Measurements from ENCODE around the gene ZNF609. TPM values are rescaled to one million over a fixed set of nuclear protein-coding genes. Genes with fewer than 3 reads are reported as not detected.
"Not testable (repeated sequence)": the region's sequence is repeated elsewhere in the genome, so short reads cannot be mapped to it uniquely, and the experiment has no call there.

ZNF609 gene
- polyA plus RNA-seq, 2 of the 4 experiments (the other 2 are of a cell fraction), result 19.6 to 39.9 TPM

DNA sequence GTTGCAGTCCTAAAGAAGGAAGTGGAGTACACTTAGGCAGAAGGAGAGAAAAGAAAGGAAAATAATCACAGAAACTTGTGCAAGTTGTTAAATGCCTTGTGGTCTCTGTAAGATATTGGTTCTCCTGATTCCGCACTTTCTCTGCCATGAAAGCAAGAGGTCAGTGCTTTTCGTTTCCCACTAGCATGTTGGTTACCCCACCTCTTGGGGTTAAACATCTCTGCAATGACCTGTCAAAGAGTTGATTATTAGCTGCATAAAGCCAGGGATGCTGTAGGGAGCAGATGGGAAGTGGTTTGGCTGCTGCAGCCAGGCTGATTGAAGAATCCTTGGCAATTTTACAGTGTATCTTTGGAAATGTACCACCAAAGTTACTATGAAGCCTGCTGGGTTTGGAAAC, 33.3 kb downstream of the ZNF609 start:
- ChIA-PET CTCF (no interaction called here), POLR2A (no interaction called here)
- Histone ChIP-seq H3K9me3 (no peaks in the 10 kb centered on the region), H3K4me1 (no peaks in the 10 kb centered on the region), H3K27ac (no peak overlapping the region), H3K4me3 (no peak overlapping the region), H3K4me2 (no peak overlapping the region)
- FAIRE-seq, result no peak
- no peak for TF ChIP-seq PHF8 (IDR thresholded peaks at IDR 0.05; ENCODE audit: borderline replicate concordance, low read depth)
- 0 out of 2 replicates have a peak, but pooled peaks have one; percentile 8 for TF ChIP-seq HES2 (IDR thresholded peaks at IDR 0.05)
- no peak for DNase-seq (ENCODE audit: low read depth in 1 of 2, low spot score in 1 of 2)
- ATAC-seq, result peak in 1 of 2 experiments; percentile 14; a peak in 2 of 6 replicates
- 91% methylated on average over 2 of the region's 2 CpGs for WGBS (ENCODE audit: missing lambda C conversion rate)

- H3K27ac ChIP-seq; DNase-seq (ENCODE audit: low read depth in 1 of 2, low spot score in 1 of 2); CTCF ChIA-PET; H3K4me2 ChIP-seq; POLR2A ChIA-PET; H3K4me1 ChIP-seq; H3K9me3 ChIP-seq; ATAC-seq; H3K4me3 ChIP-seq; FAIRE-seq: not testable (repeated sequence)
- WGBS (ENCODE audit: missing lambda C conversion rate), result 96% methylated on average over 2 of the region's 2 CpGs
Observed at GRCh38 chr15:64495968-64496367, 35.6 kb downstream of the ZNF609 start.

GRCh38 chr15:64500695-64501395, 40.5 kb downstream of the ZNF609 start:
- H3K4me2 ChIP-seq, result no peak overlapping the region
- H3K9me3 ChIP-seq, result no peaks in the 10 kb centered on the region
- POLR2A ChIA-PET, result no interaction called here
- DNase-seq (ENCODE audit: low read depth in 1 of 2, low spot score in 1 of 2) (no peak), FAIRE-seq (peak; percentile 28), ATAC-seq (no peak)
- no peaks in the 10 kb centered on the region for H3K4me1 ChIP-seq
- no peak for TF ChIP-seq FOSL2 (IDR thresholded peaks at IDR 0.05)
- TF ChIP-seq FOSL2 (CRISPR knock-in tag; IDR thresholded peaks at IDR 0.05), result no peak
- no peak for TF ChIP-seq POLR2AphosphoS2 (conservative IDR thresholded peaks at IDR 0.05; ENCODE audit: low read length)
- no peak for TF ChIP-seq JUNB (IDR thresholded peaks at IDR 0.05)
- TF ChIP-seq HOXB13 (CRISPR knock-in tag; IDR thresholded peaks at IDR 0.05; ENCODE audit: low read depth), result no peak
- no peak for TF ChIP-seq RFX5 (IDR thresholded peaks at IDR 0.05)
- TF ChIP-seq HOXB5 (CRISPR knock-in tag; IDR thresholded peaks at IDR 0.05), result no peak
- TF ChIP-seq MAFK (IDR thresholded peaks at IDR 0.05; ENCODE audit: partially characterized antibody), result no peak
- TF ChIP-seq GATA3 (IDR thresholded peaks at IDR 0.05; ENCODE audit: borderline replicate concordance), result no peak
- TF ChIP-seq PBX3 (IDR thresholded peaks at IDR 0.05), result no peak
- no peak for TF ChIP-seq SREBF2 (IDR thresholded peaks at IDR 0.05)
- no peak for TF ChIP-seq POLR2A (IDR thresholded peaks at IDR 0.05; ENCODE audit: low read length)
- no peak for TF ChIP-seq ZC3H11A (IDR thresholded peaks at IDR 0.05)
- TF ChIP-seq, protein P1, sequence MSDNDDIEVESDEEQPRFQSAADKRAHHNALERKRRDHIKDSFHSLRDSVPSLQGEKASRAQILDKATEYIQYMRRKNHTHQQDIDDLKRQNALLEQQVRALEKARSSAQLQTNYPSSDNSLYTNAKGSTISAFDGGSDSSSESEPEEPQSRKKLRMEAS (IDR thresholded peaks at IDR 0.05), result no peak
- TF ChIP-seq HEYL (CRISPR knock-in tag; IDR thresholded peaks at IDR 0.05), result no peak
- no peak for TF ChIP-seq HDAC2 (IDR thresholded peaks at IDR 0.05)
- no peak for TF ChIP-seq BCL3 (IDR thresholded peaks at IDR 0.05)
- no peak for TF ChIP-seq CBX2 (IDR thresholded peaks at IDR 0.05; ENCODE audit: borderline replicate concordance, low read depth)
- WGBS (ENCODE audit: missing lambda C conversion rate), result 61% methylated on average over 3 of the region's 3 CpGs
- no peak overlapping the region for H3K4me3 ChIP-seq
- CTCF ChIA-PET, result interaction anchor here (0.5 to 2.5 kb wide), 5 partner anchors 23 to 227 kb away, joined by 3 to 9 read pairs (median 4); no protein-coding TSS in a partner anchor
- H3K27ac ChIP-seq, result no peak overlapping the region

- no peak for FAIRE-seq
Observed at GRCh38 chr15:64501396-64501715, 41.0 kb downstream of the ZNF609 start.

More at GRCh38 chr15:64501396-64501715, 41.0 kb downstream of the ZNF609 start:
- Histone ChIP-seq H3K4me3 (no peak overlapping the region), H3K4me2 (no peak overlapping the region), H3K4me1 (no peaks in the 10 kb centered on the region), H3K9me3 (no peaks in the 10 kb centered on the region), H3K27ac (no peak overlapping the region)
- no peak for ATAC-seq
- 94% methylated on average over 1 of the region's 1 CpG for WGBS (ENCODE audit: missing lambda C conversion rate)
- TF ChIP-seq RARB (CRISPR knock-in tag; IDR thresholded peaks at IDR 0.05) (no peak), BCL3 (IDR thresholded peaks at IDR 0.05) (no peak), ESRRA (IDR thresholded peaks at IDR 0.05; ENCODE audit: borderline replicate concordance, low read length) (no peak), KDM5A (IDR thresholded peaks at IDR 0.05) (no peak)
- DNase-seq (ENCODE audit: low read depth in 1 of 2, low spot score in 1 of 2), result no peak
- CTCF ChIA-PET, result interaction anchor here (1.7 to 2.5 kb wide), 3 partner anchors 152 to 226 kb away, joined by 4 to 9 read pairs (median 7); no protein-coding TSS in a partner anchor
- POLR2A ChIA-PET, result no interaction called here

Measured in A549 (cell line).